ENCODE measurements around the gene CREB3L4. TPM values are rescaled to one million over a fixed set of nuclear protein-coding genes. Genes with fewer than 3 reads are reported as not detected.

Gene CREB3L4
- total RNA-seq, 1 experiment from 2014 or later = 9.0 TPM

DNA sequence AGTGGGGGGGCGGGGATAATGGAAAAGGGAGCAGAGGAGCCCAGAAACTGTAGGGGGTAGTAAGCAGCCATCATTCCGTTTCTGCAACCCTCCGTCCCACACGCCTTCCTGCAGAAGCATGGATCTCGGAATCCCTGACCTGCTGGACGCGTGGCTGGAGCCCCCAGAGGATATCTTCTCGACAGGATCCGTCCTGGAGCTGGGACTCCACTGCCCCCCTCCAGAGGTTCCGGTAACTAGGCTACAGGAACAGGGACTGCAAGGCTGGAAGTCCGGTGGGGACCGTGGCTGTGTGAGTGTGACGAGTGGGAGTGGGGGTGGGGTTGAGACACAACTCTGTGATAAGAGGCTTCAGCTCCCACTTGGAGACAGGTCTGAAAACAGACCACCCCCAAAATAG, 706 bp downstream of the CREB3L4 start:
- no peaks in the 10 kb centered on the region for H3K27me3 ChIP-seq (replicated peaks; ENCODE audit: control insufficient read depth, insufficient read depth, low read length)
- no TSS peak for BruUV-seq (replicated peaks)
- DNase-seq = no peak
- Mint-ChIP-seq H3K4me1 (ENCODE audit: low read depth, unreplicated experiment) (peaks cover 9% of the 10 kb centered on the region), H3K36me3 (ENCODE audit: insufficient read depth, unreplicated experiment) (peaks cover 43% of the 10 kb centered on the region), H3K27ac (ENCODE audit: unreplicated experiment) (peak overlapping the region; percentile 99), H3K4me3 (ENCODE audit: unreplicated experiment) (peak overlapping the region; percentile 81), H3K9me3 (ENCODE audit: unreplicated experiment) (no peaks in the 10 kb centered on the region), H3K27me3 (ENCODE audit: insufficient read depth, unreplicated experiment) (no peaks in the 10 kb centered on the region)
- ChIA-PET CTCF (interaction anchor here (1.6 kb wide), 3 partner anchors 22 to 193 kb away, joined by 3 to 9 read pairs (median 6); partner anchors contain the start of genes RPS27 and SLC27A3), POLR2A (no interaction called here)
- TF ChIP-seq, protein P1, sequence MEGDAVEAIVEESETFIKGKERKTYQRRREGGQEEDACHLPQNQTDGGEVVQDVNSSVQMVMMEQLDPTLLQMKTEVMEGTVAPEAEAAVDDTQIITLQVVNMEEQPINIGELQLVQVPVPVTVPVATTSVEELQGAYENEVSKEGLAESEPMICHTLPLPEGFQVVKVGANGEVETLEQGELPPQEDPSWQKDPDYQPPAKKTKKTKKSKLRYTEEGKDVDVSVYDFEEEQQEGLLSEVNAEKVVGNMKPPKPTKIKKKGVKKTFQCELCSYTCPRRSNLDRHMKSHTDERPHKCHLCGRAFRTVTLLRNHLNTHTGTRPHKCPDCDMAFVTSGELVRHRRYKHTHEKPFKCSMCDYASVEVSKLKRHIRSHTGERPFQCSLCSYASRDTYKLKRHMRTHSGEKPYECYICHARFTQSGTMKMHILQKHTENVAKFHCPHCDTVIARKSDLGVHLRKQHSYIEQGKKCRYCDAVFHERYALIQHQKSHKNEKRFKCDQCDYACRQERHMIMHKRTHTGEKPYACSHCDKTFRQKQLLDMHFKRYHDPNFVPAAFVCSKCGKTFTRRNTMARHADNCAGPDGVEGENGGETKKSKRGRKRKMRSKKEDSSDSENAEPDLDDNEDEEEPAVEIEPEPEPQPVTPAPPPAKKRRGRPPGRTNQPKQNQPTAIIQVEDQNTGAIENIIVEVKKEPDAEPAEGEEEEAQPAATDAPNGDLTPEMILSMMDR (IDR thresholded peaks at IDR 0.05; ENCODE audit: insufficient read depth in 1 of 2, low read depth in 1 of 2, low read length in 1 of 2, severe bottlenecking in 1 of 2, unreplicated experiment in 1 of 2) = no peak
- H3K36me3 ChIP-seq (ENCODE audit: control insufficient read depth, insufficient read depth, low read length) = no peaks in the 10 kb centered on the region
- H3K9me3 ChIP-seq = no peaks in the 10 kb centered on the region
- peaks cover 9% of the 10 kb centered on the region; the same call in 1 of the 2 replicates for H3K4me1 ChIP-seq
- intact Hi-C loops (cut with micrococcal nuclease; ENCODE audit: unreplicated experiment) = no loop called here
- H3K4me3 ChIP-seq (ENCODE audit: low read depth, low read length) = peak overlapping the region; percentile 47

DNA sequence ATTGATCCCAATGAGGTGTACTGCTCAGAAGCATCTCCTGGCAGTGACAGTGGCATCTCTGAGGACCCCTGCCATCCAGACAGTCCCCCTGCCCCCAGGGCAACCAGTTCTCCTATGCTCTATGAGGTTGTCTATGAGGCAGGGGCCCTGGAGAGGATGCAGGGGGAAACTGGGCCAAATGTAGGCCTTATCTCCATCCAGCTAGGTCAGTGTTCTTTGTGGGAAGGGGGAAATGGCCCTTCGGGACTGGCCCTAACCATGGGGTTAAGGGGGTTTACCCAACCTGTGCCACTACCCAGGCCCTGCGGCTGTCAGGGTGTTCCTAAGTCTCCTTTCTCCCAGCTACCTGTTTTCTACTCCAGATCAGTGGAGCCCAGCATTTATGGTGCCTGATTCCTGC, 1.3 kb downstream of the CREB3L4 start:
- ChIA-PET CTCF (no interaction called here), POLR2A (no interaction called here)
- H3K4me1 ChIP-seq = peaks cover 9% of the 10 kb centered on the region; the same call in 1 of the 2 replicates
- H3K27me3 Mint-ChIP-seq (ENCODE audit: insufficient read depth, unreplicated experiment) = no peaks in the 10 kb centered on the region
- H3K27me3 ChIP-seq (replicated peaks; ENCODE audit: control insufficient read depth, insufficient read depth, low read length) = no peaks in the 10 kb centered on the region
- H3K9me3 ChIP-seq = no peaks in the 10 kb centered on the region
- TF ChIP-seq, protein P1 (IDR thresholded peaks at IDR 0.05; ENCODE audit: insufficient read depth in 1 of 2, low read depth in 1 of 2, low read length in 1 of 2, severe bottlenecking in 1 of 2, unreplicated experiment in 1 of 2) = no peak
- intact Hi-C loops (cut with micrococcal nuclease; ENCODE audit: unreplicated experiment) = no loop called here
- peaks cover 42% of the 10 kb centered on the region for H3K36me3 Mint-ChIP-seq (ENCODE audit: insufficient read depth, unreplicated experiment)
- no peaks in the 10 kb centered on the region for H3K36me3 ChIP-seq (ENCODE audit: control insufficient read depth, insufficient read depth, low read length)
- peak overlapping the region; percentile 81 for H3K4me3 Mint-ChIP-seq (ENCODE audit: unreplicated experiment)
- no peak for DNase-seq
- no peak overlapping the region; the same call in 1 of the 2 replicates for H3K4me3 ChIP-seq (ENCODE audit: low read depth, low read length)
- peaks cover 9% of the 10 kb centered on the region for H3K4me1 Mint-ChIP-seq (ENCODE audit: low read depth, unreplicated experiment)
- BruUV-seq (replicated peaks) = no TSS peak
- no peak overlapping the region for H3K27ac Mint-ChIP-seq (ENCODE audit: unreplicated experiment)
- no peaks in the 10 kb centered on the region for H3K9me3 Mint-ChIP-seq (ENCODE audit: unreplicated experiment)

DNA sequence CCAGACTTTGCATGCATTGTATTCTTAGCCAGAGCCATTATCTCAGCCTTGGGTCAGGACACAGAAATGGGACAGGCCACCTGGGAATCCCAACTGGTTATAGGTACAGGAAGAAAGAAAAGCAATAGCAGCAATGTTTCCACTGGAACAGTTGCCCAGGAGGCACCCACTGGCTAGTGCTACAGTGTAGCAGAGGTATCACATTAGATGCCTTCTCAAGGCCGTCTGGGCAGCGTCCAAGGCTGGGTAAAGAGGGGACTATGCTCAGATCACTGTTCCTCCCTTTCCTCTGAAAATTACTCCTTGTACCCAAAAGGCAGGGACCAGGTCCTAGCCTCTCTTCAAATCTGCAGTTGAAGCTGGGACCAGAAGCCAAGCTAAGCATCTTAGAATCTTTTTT, 2.6 kb downstream of the CREB3L4 start:
- Mint-ChIP-seq H3K36me3 (ENCODE audit: insufficient read depth, unreplicated experiment) (peaks cover 48% of the 10 kb centered on the region), H3K27ac (ENCODE audit: unreplicated experiment) (no peak overlapping the region), H3K9me3 (ENCODE audit: unreplicated experiment) (no peaks in the 10 kb centered on the region), H3K27me3 (ENCODE audit: insufficient read depth, unreplicated experiment) (no peaks in the 10 kb centered on the region), H3K4me1 (ENCODE audit: low read depth, unreplicated experiment) (peaks cover 7% of the 10 kb centered on the region), H3K4me3 (ENCODE audit: unreplicated experiment) (no peak overlapping the region)
- ChIA-PET POLR2A (no interaction called here), CTCF (no interaction called here)
- H3K9me3 ChIP-seq = no peaks in the 10 kb centered on the region
- no peaks in the 10 kb centered on the region for H3K36me3 ChIP-seq (ENCODE audit: control insufficient read depth, insufficient read depth, low read length)
- TF ChIP-seq, protein P1 (IDR thresholded peaks at IDR 0.05; ENCODE audit: insufficient read depth in 1 of 2, low read depth in 1 of 2, low read length in 1 of 2, severe bottlenecking in 1 of 2, unreplicated experiment in 1 of 2) = no peak
- intact Hi-C loops (cut with micrococcal nuclease; ENCODE audit: unreplicated experiment) = no loop called here
- no TSS peak for BruUV-seq (replicated peaks)
- H3K4me3 ChIP-seq (ENCODE audit: low read depth, low read length) = no peak overlapping the region
- no peak for DNase-seq
- peaks cover 9% of the 10 kb centered on the region; the same call in 1 of the 2 replicates for H3K4me1 ChIP-seq
- no peaks in the 10 kb centered on the region for H3K27me3 ChIP-seq (replicated peaks; ENCODE audit: control insufficient read depth, insufficient read depth, low read length)
